ENCODE results near the gene HPSE. TPM values are rescaled to one million over a fixed set of nuclear protein-coding genes. Genes with fewer than 3 reads are reported as not detected.

Gene HPSE
- total RNA-seq, 2 donors from 2014 or later = 0.82 to 1.5 TPM

DNA sequence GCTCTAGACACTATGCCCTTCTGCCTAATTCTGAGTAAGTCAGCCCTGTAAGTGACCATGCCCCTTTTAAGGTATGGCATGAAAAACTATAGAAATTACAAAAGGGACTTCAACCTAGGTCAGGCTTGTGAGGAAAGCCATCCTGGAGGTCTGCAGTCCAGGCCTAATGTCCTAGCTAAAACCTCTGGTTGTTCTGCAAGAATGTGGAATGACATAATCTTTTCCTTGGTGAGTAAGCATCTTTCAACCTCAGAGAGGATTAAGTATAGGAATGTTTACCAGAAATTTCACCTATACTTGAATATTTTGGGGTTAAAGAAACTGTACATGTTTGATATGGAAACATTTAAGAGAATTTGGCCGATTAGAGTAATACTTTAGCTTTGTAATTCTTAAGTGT, 23.8 kb upstream of the HPSE start:
- intact Hi-C loops (cut with DNase I) = no loop called here
- H3K27ac ChIP-seq = no peak overlapping the region
- no peak overlapping the region for H3K4me3 ChIP-seq
- no peak for DNase-seq (ENCODE audit: low spot score)
- no peaks in the 10 kb centered on the region for H3K36me3 ChIP-seq
- 79% methylated on average over 1 of the region's 1 CpG for WGBS
- no peak for TF ChIP-seq POLR2AphosphoS5 (IDR thresholded peaks at IDR 0.05)
- TF ChIP-seq, protein P1, sequence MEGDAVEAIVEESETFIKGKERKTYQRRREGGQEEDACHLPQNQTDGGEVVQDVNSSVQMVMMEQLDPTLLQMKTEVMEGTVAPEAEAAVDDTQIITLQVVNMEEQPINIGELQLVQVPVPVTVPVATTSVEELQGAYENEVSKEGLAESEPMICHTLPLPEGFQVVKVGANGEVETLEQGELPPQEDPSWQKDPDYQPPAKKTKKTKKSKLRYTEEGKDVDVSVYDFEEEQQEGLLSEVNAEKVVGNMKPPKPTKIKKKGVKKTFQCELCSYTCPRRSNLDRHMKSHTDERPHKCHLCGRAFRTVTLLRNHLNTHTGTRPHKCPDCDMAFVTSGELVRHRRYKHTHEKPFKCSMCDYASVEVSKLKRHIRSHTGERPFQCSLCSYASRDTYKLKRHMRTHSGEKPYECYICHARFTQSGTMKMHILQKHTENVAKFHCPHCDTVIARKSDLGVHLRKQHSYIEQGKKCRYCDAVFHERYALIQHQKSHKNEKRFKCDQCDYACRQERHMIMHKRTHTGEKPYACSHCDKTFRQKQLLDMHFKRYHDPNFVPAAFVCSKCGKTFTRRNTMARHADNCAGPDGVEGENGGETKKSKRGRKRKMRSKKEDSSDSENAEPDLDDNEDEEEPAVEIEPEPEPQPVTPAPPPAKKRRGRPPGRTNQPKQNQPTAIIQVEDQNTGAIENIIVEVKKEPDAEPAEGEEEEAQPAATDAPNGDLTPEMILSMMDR (IDR thresholded peaks at IDR 0.05) = no peak
- no peak for TF ChIP-seq POLR2A (IDR thresholded peaks at IDR 0.05)
- no peaks in the 10 kb centered on the region for H3K4me1 ChIP-seq (replicated peaks)
- H3K9me3 ChIP-seq = no peaks in the 10 kb centered on the region
- H3K27me3 ChIP-seq (replicated peaks; ENCODE audit: insufficient read depth) = no peaks in the 10 kb centered on the region

DNA sequence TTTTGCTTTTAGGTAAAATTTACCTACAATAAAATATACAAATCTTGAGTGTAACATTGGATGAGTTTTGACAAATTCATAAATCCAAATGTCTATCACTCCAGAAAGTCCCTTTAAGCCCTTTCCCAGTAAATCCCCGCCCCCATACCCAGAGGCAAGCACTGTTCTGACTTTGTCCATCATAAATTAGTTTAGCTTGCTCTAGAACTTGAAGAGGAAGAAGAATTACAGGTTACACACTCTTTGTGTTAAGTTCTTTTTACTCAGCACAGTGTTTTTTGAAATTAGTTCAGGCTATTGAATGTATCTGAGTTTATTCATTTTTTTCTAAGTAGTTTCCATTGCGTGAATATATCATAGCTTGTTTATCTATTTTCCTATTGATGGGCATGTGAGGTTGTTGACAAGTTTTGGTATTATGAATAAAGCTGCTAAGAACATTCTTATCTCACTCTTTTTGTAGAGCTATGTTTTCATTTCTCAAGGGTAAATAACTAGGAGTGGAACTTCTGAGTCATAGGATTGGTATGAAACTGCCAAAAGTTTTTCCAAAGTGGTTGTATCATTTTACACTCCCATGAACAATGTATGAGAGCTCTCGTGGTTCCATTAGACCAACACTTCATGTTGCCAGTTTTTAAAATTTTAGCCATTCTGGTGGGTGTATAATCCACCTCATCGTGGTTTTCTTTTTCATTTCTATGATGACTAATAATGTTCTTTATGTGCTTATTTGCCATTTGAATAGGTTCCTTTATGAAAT, 22.4 kb upstream of the HPSE start:
- H3K27me3 ChIP-seq (replicated peaks; ENCODE audit: insufficient read depth) = no peaks in the 10 kb centered on the region
- no peak for DNase-seq (ENCODE audit: low spot score)
- H3K9me3 ChIP-seq = no peaks in the 10 kb centered on the region
- no peaks in the 10 kb centered on the region for H3K4me1 ChIP-seq (replicated peaks)
- H3K27ac ChIP-seq = no peak overlapping the region
- intact Hi-C loops (cut with DNase I) = no loop called here
- H3K36me3 ChIP-seq = no peaks in the 10 kb centered on the region
- no peak overlapping the region for H3K4me3 ChIP-seq
- TF ChIP-seq POLR2AphosphoS5 (IDR thresholded peaks at IDR 0.05) = peak; percentile 36
- TF ChIP-seq, protein P1 (IDR thresholded peaks at IDR 0.05) = no peak
- WGBS = 55% methylated on average over 4 of the region's 4 CpGs

DNA sequence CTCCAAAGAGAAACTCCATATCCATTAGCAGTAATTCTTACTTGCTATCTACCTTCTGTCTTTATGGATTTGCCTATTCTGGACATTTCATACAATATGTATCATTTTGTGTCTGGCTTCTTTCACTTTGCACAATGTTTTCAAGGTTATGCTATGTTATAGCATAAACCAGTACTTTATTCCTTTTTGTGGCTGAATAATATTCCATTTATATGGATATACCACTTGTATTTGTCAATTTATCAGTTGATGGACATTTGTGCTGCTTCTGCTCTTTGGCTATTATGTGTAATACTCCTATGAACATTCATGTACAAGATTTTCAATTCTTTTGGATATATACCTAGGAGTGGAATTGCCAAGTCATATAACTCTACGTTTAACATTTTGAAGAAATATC, 18.9 kb upstream of the HPSE start:
- no peaks in the 10 kb centered on the region for H3K36me3 ChIP-seq
- no peaks in the 10 kb centered on the region for H3K27me3 ChIP-seq (replicated peaks; ENCODE audit: insufficient read depth)
- no peaks in the 10 kb centered on the region for H3K4me1 ChIP-seq (replicated peaks)
- WGBS = 93% methylated on average over 1 of the region's 1 CpG
- H3K27ac ChIP-seq = no peak overlapping the region
- H3K4me3 ChIP-seq = no peak overlapping the region
- intact Hi-C loops (cut with DNase I) = no loop called here
- no peak for TF ChIP-seq POLR2AphosphoS5 (IDR thresholded peaks at IDR 0.05)
- no peak for TF ChIP-seq POLR2A (IDR thresholded peaks at IDR 0.05)
- TF ChIP-seq, protein P1 (IDR thresholded peaks at IDR 0.05) = no peak
- H3K9me3 ChIP-seq = no peaks in the 10 kb centered on the region
- no peak for DNase-seq (ENCODE audit: low spot score)

GRCh38 chr4:83348074-83348473, 13.4 kb upstream of the HPSE start:
- 100% methylated on average over 1 of the region's 1 CpG for WGBS
- no peaks in the 10 kb centered on the region for H3K36me3 ChIP-seq
- no peaks in the 10 kb centered on the region for H3K4me1 ChIP-seq (replicated peaks)
- H3K27me3 ChIP-seq (replicated peaks; ENCODE audit: insufficient read depth) = no peaks in the 10 kb centered on the region
- DNase-seq (ENCODE audit: low spot score) = no peak
- intact Hi-C loops (cut with DNase I) = no loop called here
- no peaks in the 10 kb centered on the region for H3K9me3 ChIP-seq
- no peak overlapping the region for H3K4me3 ChIP-seq
- H3K27ac ChIP-seq = no peak overlapping the region
- no peak for TF ChIP-seq POLR2A (IDR thresholded peaks at IDR 0.05)
- TF ChIP-seq, protein P1 (IDR thresholded peaks at IDR 0.05) = no peak
- no peak for TF ChIP-seq POLR2AphosphoS5 (IDR thresholded peaks at IDR 0.05)

DNA sequence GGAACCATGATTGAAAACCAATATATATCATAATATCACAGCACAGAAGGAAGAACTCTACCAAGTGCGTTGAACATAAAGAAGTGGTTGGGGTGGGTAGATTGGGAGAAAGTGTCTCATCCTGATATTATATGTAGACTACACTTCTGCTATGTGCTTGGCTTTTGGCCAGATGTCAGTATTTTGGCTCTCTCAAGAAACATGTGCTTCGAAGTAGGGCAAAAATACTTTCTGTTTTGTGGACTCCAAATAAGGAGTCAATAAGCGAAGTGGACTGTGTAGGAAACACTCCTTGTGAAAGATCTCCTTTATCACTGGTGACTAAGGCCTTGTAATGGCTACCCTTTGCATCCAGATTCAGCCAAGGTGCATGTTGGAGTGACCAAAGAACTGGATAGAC, 7.8 kb upstream of the HPSE start:
- H3K9me3 ChIP-seq = no peaks in the 10 kb centered on the region
- intact Hi-C loops (cut with DNase I) = no loop called here
- H3K27me3 ChIP-seq (replicated peaks; ENCODE audit: insufficient read depth) = no peaks in the 10 kb centered on the region
- no peaks in the 10 kb centered on the region for H3K4me1 ChIP-seq (replicated peaks)
- H3K4me3 ChIP-seq = no peak overlapping the region
- no peak for DNase-seq (ENCODE audit: low spot score)
- 80% methylated on average over 3 of the region's 3 CpGs for WGBS
- H3K36me3 ChIP-seq = no peaks in the 10 kb centered on the region
- H3K27ac ChIP-seq = no peak overlapping the region
- TF ChIP-seq POLR2A (IDR thresholded peaks at IDR 0.05) (no peak), POLR2AphosphoS5 (IDR thresholded peaks at IDR 0.05) (no peak)
- TF ChIP-seq, protein P1 (IDR thresholded peaks at IDR 0.05) = no peak
